COR-L47 (cell line): Measurements from ENCODE around the gene HSPA1B.
"Not testable (repeated sequence)": the region's sequence is repeated elsewhere in the genome, so short reads cannot be mapped to it uniquely, and the experiment has no call there.

Source experiments
- DNase-seq: peaks from one replicate; lab custom pipeline; 2025; lab: John Stamatoyannopoulos, UW

The HSPA1B gene

GRCh38 chr6:31858707-31859106 lies 31.2 kb downstream of the HSPA1B start:
- no peak for DNase-seq

DNA sequence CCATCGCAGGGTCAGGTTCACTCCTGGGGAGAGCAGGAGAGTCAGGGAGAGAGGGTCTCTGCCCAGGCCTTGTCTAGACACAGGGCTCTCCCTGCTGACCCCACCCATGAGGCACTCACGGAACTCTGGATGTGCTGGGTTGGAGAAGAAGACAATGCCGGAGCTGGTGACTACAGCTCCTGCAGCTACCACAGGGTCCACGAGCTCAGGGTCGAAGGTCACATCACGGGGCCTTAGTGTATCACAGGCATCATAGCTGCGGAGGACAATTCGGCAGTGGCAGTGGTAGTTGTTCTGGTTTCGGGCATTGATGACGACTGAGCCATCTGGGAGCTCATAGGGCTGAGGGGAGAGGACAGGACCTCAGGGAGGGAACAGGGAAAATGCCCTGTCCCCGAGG lies 32.4 kb downstream of the HSPA1B start:
- DNase-seq, result no peak

DNA sequence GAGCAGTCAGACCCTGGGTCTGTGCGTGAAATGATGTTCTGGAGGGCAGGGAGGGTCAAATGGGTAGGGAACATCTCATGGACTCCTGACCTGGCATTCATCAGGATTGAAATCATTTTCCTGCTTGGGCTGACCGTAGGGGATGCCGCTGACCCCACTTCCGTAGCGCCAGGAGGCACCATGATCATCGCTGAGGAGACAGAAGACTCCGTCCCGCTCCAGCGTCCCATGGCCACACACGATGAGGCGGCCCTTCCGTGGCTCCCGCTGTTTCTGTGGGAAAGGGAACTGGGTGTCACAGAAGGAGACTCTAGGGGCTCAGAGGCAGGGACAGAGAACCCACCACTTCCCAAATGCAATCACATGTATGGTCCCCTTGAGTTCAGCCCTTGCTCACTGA lies 32.8 kb downstream of the HSPA1B start:
- DNase-seq, result no peak

DNA sequence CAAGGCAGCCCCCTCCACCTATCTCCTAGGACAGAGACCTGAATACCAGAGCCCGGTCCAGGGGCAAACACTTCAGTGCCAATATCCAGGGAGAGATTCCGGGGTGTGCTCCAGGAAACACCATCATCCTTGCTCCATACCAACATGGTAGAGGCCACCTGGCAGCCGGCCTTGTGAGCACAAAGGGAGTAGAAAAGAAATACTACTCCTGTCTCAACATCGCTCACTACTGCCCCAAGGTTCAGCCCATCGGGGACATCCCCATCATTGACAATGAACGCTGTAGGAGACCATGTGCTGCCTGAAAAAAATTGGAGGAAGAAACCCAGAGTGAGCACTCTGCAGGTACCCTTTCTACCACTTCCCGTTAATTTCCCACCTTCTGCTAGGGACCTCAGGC lies 33.6 kb downstream of the HSPA1B start:
- no peak for DNase-seq

DNA sequence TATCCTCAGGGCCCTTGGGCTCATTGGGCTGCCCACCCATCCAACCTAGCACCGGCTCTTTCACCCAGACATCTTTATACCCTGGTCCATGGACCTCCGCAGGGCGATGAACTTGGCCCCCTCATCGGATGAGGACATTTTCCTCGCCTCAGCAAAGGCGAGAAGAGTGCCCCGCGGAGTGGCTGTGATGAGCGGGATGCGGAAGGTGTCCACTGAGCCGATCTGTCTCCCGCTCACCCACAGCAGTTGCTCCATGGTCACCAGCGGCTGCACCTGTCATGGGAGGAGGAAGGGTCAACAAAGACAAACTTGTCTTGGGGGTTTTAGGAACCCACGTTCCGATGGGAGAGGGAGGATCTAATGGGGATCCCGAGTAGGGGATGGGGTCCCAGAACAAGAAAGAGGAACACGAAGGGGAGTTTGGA lies 34.4 kb downstream of the HSPA1B start:
- no peak for DNase-seq

DNA sequence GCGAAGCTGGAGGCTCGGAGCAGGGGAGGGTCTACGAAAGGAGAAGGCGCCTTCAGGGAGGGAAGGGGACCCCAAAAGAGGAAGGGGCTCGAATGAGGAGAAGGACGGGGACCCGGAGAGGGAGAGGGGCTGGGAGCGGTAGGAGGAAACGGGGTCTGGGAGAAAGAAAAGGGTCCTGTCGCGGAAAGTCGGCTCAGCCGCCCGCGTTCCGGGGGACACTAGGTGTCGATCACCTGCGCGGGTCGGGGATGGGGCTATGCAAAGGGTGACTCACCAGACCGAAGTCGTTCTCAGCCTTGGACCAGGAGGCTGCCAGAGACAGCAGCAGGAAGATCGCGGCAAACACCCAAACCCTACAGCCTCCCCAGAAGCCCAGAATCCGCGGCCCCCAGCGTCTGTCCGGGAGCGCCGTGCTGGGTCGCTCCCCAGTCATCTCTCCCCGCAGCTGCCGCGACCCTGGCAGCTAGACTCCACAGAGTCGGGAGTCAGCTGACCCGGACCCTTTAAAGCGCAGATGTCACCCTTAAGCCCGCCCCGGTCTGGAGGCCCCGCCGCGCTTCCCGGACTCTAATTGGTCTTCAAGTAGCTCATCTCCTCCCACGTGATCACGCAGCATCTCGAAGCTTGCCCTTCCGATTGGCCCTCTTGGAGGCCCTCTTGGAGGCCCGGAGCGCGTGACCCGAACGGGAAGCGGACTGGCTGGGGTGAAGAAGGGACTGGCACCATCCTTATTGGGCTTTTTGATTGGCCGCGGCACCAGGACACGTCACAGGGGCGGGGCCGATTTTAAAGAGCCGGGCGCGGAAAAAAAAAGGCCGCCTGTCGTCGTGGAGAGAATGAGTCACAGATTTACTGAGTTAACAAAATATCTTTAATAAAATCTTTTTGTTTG lies 35.1 kb downstream of the HSPA1B start, which contains the start of gene NEU1:
Gene NEU1, minus strand, starts transcription at position 478 of the 892 bp plus-strand sequence. Its CDS starts 45 bp downstream, at position 433.
- DNase-seq, result peak; percentile 100

- DNase-seq, result not testable (repeated sequence)
Observed at GRCh38 chr6:31864123-31864562, 36.6 kb downstream of the HSPA1B start.

- DNase-seq, result no peak
Observed at GRCh38 chr6:31864818-31865204, 37.3 kb downstream of the HSPA1B start.

GRCh38 chr6:31865205-31866118 lies 37.9 kb downstream of the HSPA1B start:
- DNase-seq, result no peak

DNA sequence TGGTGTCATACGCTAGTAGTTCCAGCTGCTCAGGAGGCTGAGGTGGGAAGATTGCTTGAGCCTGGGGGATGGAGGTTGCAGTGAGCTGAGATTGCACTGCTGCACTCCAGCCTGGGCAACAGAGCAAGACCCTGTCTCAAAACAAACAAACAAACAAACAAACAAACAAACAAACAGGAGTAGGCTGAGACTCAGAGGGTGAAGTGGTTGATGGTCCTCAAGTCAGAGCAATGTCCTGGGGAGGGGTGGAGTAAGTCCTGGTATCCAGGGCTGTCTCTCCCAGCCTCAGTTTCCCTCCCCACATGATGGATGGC lies 41.1 kb downstream of the HSPA1B start:
- not testable (repeated sequence) for DNase-seq

DNA sequence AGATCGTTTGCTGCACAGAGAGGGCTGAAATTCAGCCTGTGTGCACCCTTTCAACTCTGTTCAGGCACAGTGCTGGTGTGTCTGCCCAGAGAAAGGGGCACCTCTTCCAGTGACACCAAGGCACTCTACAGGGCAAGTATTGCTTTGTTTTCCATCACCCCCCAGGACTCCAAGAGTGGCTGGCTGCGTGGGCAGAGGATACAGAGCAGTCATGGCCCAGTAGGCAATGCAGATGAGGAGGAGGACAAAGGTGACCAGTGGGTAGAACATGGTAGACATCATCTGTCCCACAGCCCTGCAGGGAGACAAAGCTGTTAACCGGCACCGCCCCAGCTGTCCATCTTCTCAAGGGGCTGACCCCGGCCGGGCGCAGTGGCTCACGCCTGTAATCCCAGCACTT lies 41.8 kb downstream of the HSPA1B start:
- DNase-seq, result no peak

DNA sequence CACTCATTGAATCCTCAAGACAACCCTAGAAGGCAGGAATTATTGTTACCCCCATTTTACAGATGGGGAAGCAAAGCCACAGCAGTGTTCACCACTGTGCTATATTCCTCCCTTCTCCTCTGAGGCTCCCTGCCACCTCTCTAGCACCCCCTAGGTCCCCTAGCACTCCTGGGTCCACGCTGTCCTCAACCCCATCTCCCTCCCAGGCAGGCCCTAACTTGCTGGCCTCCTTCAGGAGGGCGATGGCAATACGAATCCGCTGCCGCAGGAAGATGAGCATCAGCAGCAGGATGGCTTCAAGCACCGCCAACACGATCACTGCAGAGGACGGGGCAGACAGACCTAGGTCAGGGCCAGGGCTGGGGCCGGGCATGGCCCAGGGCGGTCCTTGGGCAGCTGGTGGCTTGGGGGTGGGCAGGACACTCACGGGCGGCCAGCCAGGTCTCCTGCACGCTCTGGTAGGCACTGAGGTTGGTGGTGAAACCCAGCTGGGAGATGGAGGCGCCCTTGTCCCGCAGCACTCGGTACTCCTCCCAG lies 42.9 kb downstream of the HSPA1B start:
- no peak for DNase-seq

- DNase-seq, result no peak
Observed at GRCh38 chr6:31871046-31871659, 43.6 kb downstream of the HSPA1B start.

GRCh38 chr6:31874084-31874670 lies 46.6 kb downstream of the HSPA1B start:
- DNase-seq, result no peak

- no peak for DNase-seq
Observed at GRCh38 chr6:31874836-31875572, 47.5 kb downstream of the HSPA1B start.

- DNase-seq, result no peak
Observed at GRCh38 chr6:31875877-31876276, 48.3 kb downstream of the HSPA1B start.

GRCh38 chr6:31876357-31876756 lies 48.8 kb downstream of the HSPA1B start:
- DNase-seq, result no peak

- no peak for DNase-seq
Observed at GRCh38 chr6:31877125-31877650, 49.6 kb downstream of the HSPA1B start.

- DNase-seq, result no peak
Observed at GRCh38 chr6:31877651-31878161, 50.2 kb downstream of the HSPA1B start.

GRCh38 chr6:31878222-31878621 lies 50.7 kb downstream of the HSPA1B start:
- DNase-seq, result no peak

DNA sequence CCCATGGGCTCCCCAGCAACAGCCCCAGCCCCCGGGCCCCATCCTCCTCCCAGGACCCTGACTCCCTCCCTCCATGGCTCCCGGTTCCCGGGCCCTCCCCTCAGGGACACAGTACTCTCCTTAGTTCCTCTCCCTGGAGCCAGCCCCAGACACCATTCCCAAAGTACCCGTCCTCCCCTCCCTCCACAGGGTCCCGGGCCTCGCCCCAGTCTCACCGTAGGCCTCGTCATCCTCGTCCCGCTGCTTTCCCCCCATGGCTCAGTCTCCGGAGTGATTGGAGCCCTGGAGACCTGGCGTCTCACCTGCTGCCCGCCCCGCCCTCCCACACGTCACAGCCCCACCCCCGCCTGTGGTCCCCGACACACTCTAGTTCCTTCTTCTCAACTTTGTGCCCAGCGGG lies 51.2 kb downstream of the HSPA1B start, which contains the start of gene SLC44A4:
Gene SLC44A4, minus strand, starts transcription at position 272 of the 400 bp plus-strand sequence. Its CDS starts 17 bp downstream, at position 255.
- DNase-seq, result no peak
